GM12865 (cell line): ENCODE results near the gene SLC17A7.

Experiments
- DNase-seq: peaks from one replicate; pipeline ENCODE4 v3.0.0; 2010; ENCODE audit warnings: low read depth
- H3K4me3 ChIP-seq: 2 replicates; pipeline ENCODE4 v1.5.1; 2011; ENCODE audit warnings: mild to moderate bottlenecking, low read depth, low read length, control low read depth
- TF ChIP-seq, protein P1 (sequence below): IDR thresholded peaks from 2 replicates; pipeline ENCODE4 v1.5.1; 2011; ENCODE audit warnings: low read length, control low read depth, low read depth, inconsistent platforms; ENCODE audit not compliant: insufficient read depth; ENCODE audit errors: missing control alignments

The SLC17A7 gene

DNA sequence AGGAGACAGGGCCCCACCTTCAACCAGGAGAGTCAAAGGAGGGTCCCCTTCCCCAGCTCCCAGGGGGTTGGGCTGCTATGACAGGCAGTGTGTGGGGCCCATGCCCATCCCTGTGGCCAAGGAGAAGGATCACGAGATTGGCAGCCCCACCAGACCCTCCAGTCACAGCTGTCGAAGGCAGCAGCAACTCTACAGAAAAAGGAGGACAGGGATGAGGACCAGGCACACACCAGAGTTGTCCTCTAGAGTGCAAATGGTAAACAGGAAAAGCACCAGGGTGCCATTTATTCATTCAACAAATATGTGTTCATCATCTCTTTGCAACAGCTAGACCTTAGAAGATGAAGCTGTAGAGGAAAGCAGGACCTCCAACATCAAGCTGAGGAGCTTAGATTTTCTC is 22.2 kb downstream of the SLC17A7 start:
- no peak for DNase-seq
- H3K4me3 ChIP-seq: no peak overlapping the region
- TF ChIP-seq, protein P1, sequence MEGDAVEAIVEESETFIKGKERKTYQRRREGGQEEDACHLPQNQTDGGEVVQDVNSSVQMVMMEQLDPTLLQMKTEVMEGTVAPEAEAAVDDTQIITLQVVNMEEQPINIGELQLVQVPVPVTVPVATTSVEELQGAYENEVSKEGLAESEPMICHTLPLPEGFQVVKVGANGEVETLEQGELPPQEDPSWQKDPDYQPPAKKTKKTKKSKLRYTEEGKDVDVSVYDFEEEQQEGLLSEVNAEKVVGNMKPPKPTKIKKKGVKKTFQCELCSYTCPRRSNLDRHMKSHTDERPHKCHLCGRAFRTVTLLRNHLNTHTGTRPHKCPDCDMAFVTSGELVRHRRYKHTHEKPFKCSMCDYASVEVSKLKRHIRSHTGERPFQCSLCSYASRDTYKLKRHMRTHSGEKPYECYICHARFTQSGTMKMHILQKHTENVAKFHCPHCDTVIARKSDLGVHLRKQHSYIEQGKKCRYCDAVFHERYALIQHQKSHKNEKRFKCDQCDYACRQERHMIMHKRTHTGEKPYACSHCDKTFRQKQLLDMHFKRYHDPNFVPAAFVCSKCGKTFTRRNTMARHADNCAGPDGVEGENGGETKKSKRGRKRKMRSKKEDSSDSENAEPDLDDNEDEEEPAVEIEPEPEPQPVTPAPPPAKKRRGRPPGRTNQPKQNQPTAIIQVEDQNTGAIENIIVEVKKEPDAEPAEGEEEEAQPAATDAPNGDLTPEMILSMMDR: no peak

DNA sequence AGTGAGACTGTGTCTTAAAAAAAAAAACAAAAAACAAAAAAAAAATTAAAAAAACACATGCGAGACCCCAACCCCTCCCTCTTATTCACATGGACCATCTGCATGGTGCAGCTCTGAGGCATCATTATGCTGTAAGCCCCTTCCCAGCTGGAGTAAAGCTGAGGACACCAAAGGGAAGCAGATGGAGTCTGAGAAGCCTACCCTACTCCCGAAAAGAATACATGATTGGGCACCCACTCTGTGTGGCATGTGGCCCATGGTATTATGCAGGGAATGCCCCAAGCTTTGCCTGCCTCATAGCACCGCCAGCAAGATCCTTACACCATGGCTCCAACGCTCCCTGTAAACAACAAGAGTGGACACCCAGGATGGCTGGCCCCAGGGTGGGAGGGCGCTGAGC is 22.8 kb downstream of the SLC17A7 start:
- no peak for DNase-seq
- TF ChIP-seq, protein P1: no peak
- no peak overlapping the region for H3K4me3 ChIP-seq

DNA sequence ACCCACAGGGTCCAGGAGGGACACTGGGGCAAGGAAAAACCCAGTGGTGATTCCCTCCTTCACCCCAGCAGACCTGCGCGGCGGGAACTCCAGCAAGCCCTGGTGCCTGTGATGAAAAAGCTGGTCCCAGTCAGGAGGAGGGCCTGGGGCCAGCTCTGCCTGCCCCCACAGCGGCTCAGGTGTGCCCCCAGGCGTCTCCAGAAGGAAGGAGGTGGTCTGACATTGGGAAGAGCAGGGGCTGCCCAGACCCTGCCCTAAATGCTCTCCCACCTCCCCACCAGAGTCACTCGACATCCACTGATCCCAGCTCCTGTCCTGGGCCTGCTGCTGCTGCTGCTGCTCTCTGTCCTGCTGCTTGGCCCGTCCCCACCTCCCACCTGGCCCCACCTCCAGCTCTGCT is 24.2 kb downstream of the SLC17A7 start:
- DNase-seq: no peak
- no peak overlapping the region for H3K4me3 ChIP-seq
- TF ChIP-seq, protein P1: no peak

DNA sequence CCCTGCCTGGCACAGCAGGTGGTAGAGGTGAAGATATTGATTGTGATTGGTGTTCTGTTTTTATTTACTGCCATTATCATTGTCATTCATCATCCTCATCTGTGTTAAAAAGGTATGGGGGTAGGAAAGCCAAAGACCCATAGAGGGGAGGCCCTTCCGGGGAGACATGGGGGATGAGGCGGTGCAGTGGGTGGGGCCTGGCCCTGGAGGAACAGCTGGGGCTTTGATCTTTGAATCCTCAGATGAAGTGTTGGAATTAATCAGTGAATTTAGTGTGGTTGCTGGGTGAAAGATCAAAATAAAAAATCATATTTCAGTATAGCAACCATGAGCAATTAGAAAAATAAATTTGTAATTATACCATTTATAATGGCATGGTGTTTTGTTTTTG is 25.5 kb downstream of the SLC17A7 start:
- H3K4me3 ChIP-seq: no peak overlapping the region
- TF ChIP-seq, protein P1: no peak
- DNase-seq: no peak

DNA sequence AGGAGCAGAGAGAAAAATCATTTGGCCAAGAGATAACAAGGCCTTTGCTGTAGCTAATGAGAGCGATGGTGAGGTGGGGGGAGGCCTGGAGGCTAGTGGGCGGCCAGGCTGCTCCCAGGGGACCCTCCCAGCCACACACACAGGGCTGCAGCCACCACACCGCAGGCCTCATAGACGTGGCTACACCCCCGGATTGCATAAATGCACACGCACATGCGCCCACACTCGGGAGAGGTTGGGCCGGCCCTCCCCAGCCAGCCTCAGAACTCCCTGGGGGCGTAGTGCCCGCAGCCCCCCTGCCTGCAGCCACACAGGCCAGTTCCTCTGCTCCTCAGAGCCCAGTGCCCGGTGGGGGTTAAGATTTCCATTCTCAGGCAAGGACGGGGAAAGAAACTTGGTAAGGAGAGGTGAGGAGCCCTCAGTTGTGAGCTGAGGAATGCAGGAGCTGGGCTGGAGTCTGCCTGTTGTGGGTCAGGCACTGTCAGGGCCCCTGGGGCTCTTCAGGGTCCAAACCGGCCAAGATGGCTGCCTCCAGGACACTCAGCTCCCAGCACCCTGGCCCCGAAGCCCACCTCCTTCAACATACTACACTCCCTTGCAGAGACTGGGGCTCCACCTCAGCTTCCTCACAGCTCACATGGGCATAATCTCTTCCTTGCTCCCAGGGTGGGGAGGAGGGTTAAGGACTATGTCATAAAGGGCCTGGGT is 26.1 kb downstream of the SLC17A7 start:
- DNase-seq: peak; percentile 63
- no peak overlapping the region for H3K4me3 ChIP-seq
- TF ChIP-seq, protein P1: no peak

DNA sequence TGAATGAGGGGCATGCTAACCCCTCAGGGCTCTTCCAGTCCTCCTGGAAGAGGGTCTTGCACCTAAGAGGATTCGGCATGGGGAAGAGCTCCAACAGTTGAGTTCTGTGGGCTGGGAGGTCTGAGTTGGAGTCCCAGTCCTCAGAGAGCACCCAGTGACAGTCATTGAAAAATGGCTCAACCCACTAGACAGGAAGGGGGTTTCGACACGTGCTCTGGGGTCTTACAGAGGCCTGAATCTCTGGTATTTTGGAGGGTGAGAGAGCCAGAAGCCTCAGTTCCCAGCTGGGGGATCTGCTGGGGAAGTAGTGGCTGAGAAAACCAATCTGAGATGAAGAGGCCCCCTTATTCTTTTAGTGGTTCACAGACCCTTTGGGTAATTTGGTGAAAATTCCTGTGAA is 27.1 kb downstream of the SLC17A7 start:
- H3K4me3 ChIP-seq: no peak overlapping the region
- TF ChIP-seq, protein P1: no peak
- DNase-seq: no peak

GRCh38 chr19:49413348-49413747 is 28.0 kb downstream of the SLC17A7 start:
- no peak overlapping the region for H3K4me3 ChIP-seq
- TF ChIP-seq, protein P1: no peak
- DNase-seq: no peak
